Activated naive CD4-positive, alpha-beta T cell treated with anti-CD3 and anti-CD28 coated beads for 36 hours (primary cell): Measurements from ENCODE around the gene SLFN13. TPM values are rescaled to one million over a fixed set of nuclear protein-coding genes. Genes with fewer than 3 reads are reported as not detected.
"Not testable (repeated sequence)": the region's sequence is repeated elsewhere in the genome, so short reads cannot be mapped to it uniquely, and the experiment has no call there.

Source experiments
- CTCF ChIA-PET: fragments of 350-600 bp; sonication (Branson Sonifier 250); formaldehyde crosslinking; loops from one replicate; lab custom pipeline; 2021; ENCODE audit warnings: antibody characterized with exemption; lab: Charles Lee
- DNase-seq: peaks from one replicate; pipeline ENCODE4 v3.0.0-alpha.2; 2020
- H3K27ac Mint-ChIP-seq: one replicate; pipeline ENCODE4 v1.8.0; 2021; ENCODE audit warnings: mild to moderate bottlenecking, mixed read lengths
- H3K27me3 Mint-ChIP-seq: one replicate; pipeline ENCODE4 v1.8.0; 2021; ENCODE audit warnings: low read depth, mixed read lengths
- H3K36me3 Mint-ChIP-seq: one replicate; pipeline ENCODE4 v1.8.0; 2021; ENCODE audit warnings: low read depth, mixed read lengths
- H3K4me1 Mint-ChIP-seq: one replicate; pipeline ENCODE4 v1.8.0; 2021; ENCODE audit warnings: low read depth, mixed read lengths
- H3K4me3 Mint-ChIP-seq: one replicate; pipeline ENCODE4 v1.8.0; 2021; ENCODE audit warnings: mild to moderate bottlenecking, moderate library complexity, mixed read lengths
- H3K9me3 Mint-ChIP-seq: one replicate; pipeline ENCODE4 v1.8.0; 2021; ENCODE audit warnings: mixed read lengths
- intact Hi-C: fragments of 100-400 bp; cut with micrococcal nuclease; formaldehyde crosslinking; loops from one replicate; pipeline ENCODE4 v1.15.1; 2023
- total RNA-seq, 2 experiments: library from RNA; stranded (reverse); gene quantifications; one replicate each; pipeline ENCODE4 v1.2.3, GENCODE V29; 2021

Gene SLFN13
- total RNA-seq, 2 experiments from 2014 or later = 28.6 to 30.1 TPM

- CTCF ChIA-PET = interaction anchor here (0.9 to 1.1 kb wide), 2 partner anchors 11 to 117 kb away, joined by 3 read pairs; no protein-coding TSS in a partner anchor
- no peaks in the 10 kb centered on the region for H3K9me3 Mint-ChIP-seq
- H3K36me3 Mint-ChIP-seq = no peaks in the 10 kb centered on the region
- intact Hi-C loops = no loop called here
- no peak for DNase-seq
- no peak overlapping the region for H3K27ac Mint-ChIP-seq
- H3K4me3 Mint-ChIP-seq = no peak overlapping the region
- no peaks in the 10 kb centered on the region for H3K27me3 Mint-ChIP-seq
- H3K4me1 Mint-ChIP-seq = peaks cover 41% of the 10 kb centered on the region
Observed at GRCh38 chr17:35429702-35430101, 18.9 kb downstream of the SLFN13 start.

GRCh38 chr17:35428229-35428628 is 20.3 kb downstream of the SLFN13 start:
- H3K27ac Mint-ChIP-seq = no peak overlapping the region
- H3K4me3 Mint-ChIP-seq = no peak overlapping the region
- DNase-seq = no peak
- peaks cover 32% of the 10 kb centered on the region for H3K4me1 Mint-ChIP-seq
- no peaks in the 10 kb centered on the region for H3K36me3 Mint-ChIP-seq
- intact Hi-C loops = loop anchor here (1.0 kb wide), 1 partner anchor 114 kb away; no protein-coding TSS in a partner anchor
- H3K9me3 Mint-ChIP-seq = no peaks in the 10 kb centered on the region
- no peaks in the 10 kb centered on the region for H3K27me3 Mint-ChIP-seq
- CTCF ChIA-PET = no interaction called here

- CTCF ChIA-PET = interaction anchor here (1.4 kb wide), 1 partner anchor 9 kb away, joined by 4 read pairs; no protein-coding TSS in a partner anchor
- H3K36me3 Mint-ChIP-seq = no peaks in the 10 kb centered on the region
- H3K27ac Mint-ChIP-seq = no peak overlapping the region
- no peak for DNase-seq
- H3K9me3 Mint-ChIP-seq = no peaks in the 10 kb centered on the region
- H3K4me1 Mint-ChIP-seq = peaks cover 11% of the 10 kb centered on the region
- intact Hi-C loops = no loop called here
- H3K27me3 Mint-ChIP-seq = no peaks in the 10 kb centered on the region
- no peak overlapping the region for H3K4me3 Mint-ChIP-seq
Observed at GRCh38 chr17:35423761-35424160, 24.8 kb downstream of the SLFN13 start.

- CTCF ChIA-PET, DNase-seq, H3K27me3 Mint-ChIP-seq, H3K4me1 Mint-ChIP-seq, H3K9me3 Mint-ChIP-seq, H3K36me3 Mint-ChIP-seq, intact Hi-C loops, H3K27ac Mint-ChIP-seq, H3K4me3 Mint-ChIP-seq: not testable (repeated sequence)
Observed at GRCh38 chr17:35421069-35421468, 27.5 kb downstream of the SLFN13 start.

GRCh38 chr17:35416659-35417058 is 31.9 kb downstream of the SLFN13 start:
- Mint-ChIP-seq H3K27me3 (no peaks in the 10 kb centered on the region), H3K9me3 (peaks cover 10% of the 10 kb centered on the region), H3K36me3 (peaks cover 22% of the 10 kb centered on the region), H3K4me3 (no peak overlapping the region), H3K4me1 (peaks cover 2% of the 10 kb centered on the region), H3K27ac (no peak overlapping the region)
- CTCF ChIA-PET = no interaction called here
- intact Hi-C loops = no loop called here
- no peak for DNase-seq

GRCh38 chr17:35414707-35415106 is 33.9 kb downstream of the SLFN13 start:
- H3K4me1 Mint-ChIP-seq, DNase-seq, intact Hi-C loops, H3K27me3 Mint-ChIP-seq, H3K27ac Mint-ChIP-seq, H3K4me3 Mint-ChIP-seq: not testable (repeated sequence)
- H3K36me3 Mint-ChIP-seq = peaks cover 25% of the 10 kb centered on the region
- CTCF ChIA-PET = interaction anchor here (1.0 kb wide), 1 partner anchor 53 kb away, joined by 3 read pairs; no protein-coding TSS in a partner anchor
- H3K9me3 Mint-ChIP-seq = peaks cover 10% of the 10 kb centered on the region

GRCh38 chr17:35414247-35414646 is 34.3 kb downstream of the SLFN13 start:
- no peak overlapping the region for H3K27ac Mint-ChIP-seq
- intact Hi-C loops = no loop called here

GRCh38 chr17:35407531-35407930 is 41.0 kb downstream of the SLFN13 start:
- CTCF ChIA-PET = no interaction called here
- Mint-ChIP-seq H3K4me3 (no peak overlapping the region), H3K9me3 (no peaks in the 10 kb centered on the region), H3K36me3 (peaks cover 4% of the 10 kb centered on the region), H3K27ac (no peak overlapping the region), H3K27me3 (no peaks in the 10 kb centered on the region), H3K4me1 (peaks cover 2% of the 10 kb centered on the region)
- DNase-seq = no peak
- intact Hi-C loops = no loop called here

More at GRCh38 chr17:35414247-35414646, 34.3 kb downstream of the SLFN13 start:
- H3K4me1 Mint-ChIP-seq = peaks cover 2% of the 10 kb centered on the region
- peaks cover 10% of the 10 kb centered on the region for H3K9me3 Mint-ChIP-seq
- CTCF ChIA-PET = interaction anchor here (1.0 kb wide), 1 partner anchor 52 kb away, joined by 3 read pairs; no protein-coding TSS in a partner anchor
- H3K36me3 Mint-ChIP-seq = peaks cover 25% of the 10 kb centered on the region
- DNase-seq = no peak
- no peaks in the 10 kb centered on the region for H3K27me3 Mint-ChIP-seq
- no peak overlapping the region for H3K4me3 Mint-ChIP-seq

- no peak overlapping the region for H3K27ac Mint-ChIP-seq
- CTCF ChIA-PET = no interaction called here
- peaks cover 4% of the 10 kb centered on the region for H3K36me3 Mint-ChIP-seq
- H3K9me3 Mint-ChIP-seq = no peaks in the 10 kb centered on the region
- peaks cover 2% of the 10 kb centered on the region for H3K4me1 Mint-ChIP-seq
- DNase-seq = no peak
- no peak overlapping the region for H3K4me3 Mint-ChIP-seq
- intact Hi-C loops = no loop called here
- no peaks in the 10 kb centered on the region for H3K27me3 Mint-ChIP-seq
Observed at GRCh38 chr17:35406568-35406967, 42.0 kb downstream of the SLFN13 start.

GRCh38 chr17:35404360-35404759 is 44.2 kb downstream of the SLFN13 start:
- intact Hi-C loops = no loop called here
- no peaks in the 10 kb centered on the region for H3K9me3 Mint-ChIP-seq
- CTCF ChIA-PET = interaction anchor here (0.5 kb wide), 1 partner anchor 117 kb away, joined by 3 read pairs; no protein-coding TSS in a partner anchor
- no peak overlapping the region for H3K27ac Mint-ChIP-seq
- H3K36me3 Mint-ChIP-seq = no peaks in the 10 kb centered on the region
- H3K4me3 Mint-ChIP-seq = no peak overlapping the region
- DNase-seq = no peak
- H3K4me1 Mint-ChIP-seq = peaks cover 2% of the 10 kb centered on the region
- H3K27me3 Mint-ChIP-seq = no peaks in the 10 kb centered on the region

- H3K4me3 Mint-ChIP-seq, H3K36me3 Mint-ChIP-seq, DNase-seq, H3K9me3 Mint-ChIP-seq, H3K4me1 Mint-ChIP-seq, H3K27ac Mint-ChIP-seq, H3K27me3 Mint-ChIP-seq, intact Hi-C loops: not testable (repeated sequence)
- CTCF ChIA-PET = interaction anchor here (0.6 to 0.8 kb wide), 2 partner anchors 70 to 121 kb away, joined by 3 to 4 read pairs; no protein-coding TSS in a partner anchor
Observed at GRCh38 chr17:35393783-35394182, 54.8 kb downstream of the SLFN13 start.

GRCh38 chr17:35390663-35391062 is 57.9 kb downstream of the SLFN13 start:
- H3K27me3 Mint-ChIP-seq = no peaks in the 10 kb centered on the region
- H3K9me3 Mint-ChIP-seq = no peaks in the 10 kb centered on the region
- CTCF ChIA-PET = no interaction called here
- H3K27ac Mint-ChIP-seq = no peak overlapping the region
- peaks cover 3% of the 10 kb centered on the region for H3K4me1 Mint-ChIP-seq
- intact Hi-C loops = no loop called here
- no peak overlapping the region for H3K4me3 Mint-ChIP-seq
- DNase-seq = no peak
- no peaks in the 10 kb centered on the region for H3K36me3 Mint-ChIP-seq

GRCh38 chr17:35390156-35390555 is 58.4 kb downstream of the SLFN13 start:
- H3K9me3 Mint-ChIP-seq = no peaks in the 10 kb centered on the region
- H3K4me1 Mint-ChIP-seq = peaks cover 3% of the 10 kb centered on the region
- CTCF ChIA-PET = no interaction called here
- intact Hi-C loops = no loop called here
- no peak overlapping the region for H3K27ac Mint-ChIP-seq
- H3K36me3 Mint-ChIP-seq = no peaks in the 10 kb centered on the region
- no peak overlapping the region for H3K4me3 Mint-ChIP-seq
- no peaks in the 10 kb centered on the region for H3K27me3 Mint-ChIP-seq
- DNase-seq = no peak
